CD14-positive monocyte (primary cell): ENCODE measurements around the gene RTP5. TPM values are rescaled to one million over a fixed set of nuclear protein-coding genes. Genes with fewer than 3 reads are reported as not detected.

Source experiments
- DNase-seq, 3 donors: peaks; one replicate each; pipeline ENCODE4 v3.0.0-alpha.2; 2011 to 2022
- H2AFZ ChIP-seq: 2 replicates; pipeline ENCODE4 v1.6.0; 2012; ENCODE audit warnings: mild to moderate bottlenecking, low read depth, low read length, inconsistent platforms; ENCODE audit not compliant: insufficient read depth, poor library complexity, severe bottlenecking
- H3K27ac ChIP-seq, 2 donors: 1 replicate in 1 of 2; 2 replicates in 1 of 2; pipeline ENCODE4 v1.5.1; 2012 to 2013; ENCODE audit warnings: low read length in 2 of 2, control low read depth in 1 of 2, inconsistent platforms in 1 of 2, low read depth in 1 of 2, mild to moderate bottlenecking in 1 of 2
- H3K27me3 ChIP-seq, 2 donors: one replicate each; pipeline versions ENCODE4 v1.6.0 to v1.6.1; 2011 to 2013; ENCODE audit warnings: low read length in 2 of 2; ENCODE audit not compliant: control insufficient read depth in 2 of 2, insufficient read depth in 2 of 2
- H3K36me3 ChIP-seq, 2 donors: replicated peaks in 1 of 2; 1 replicate in 1 of 2; 2 replicates in 1 of 2; pipeline versions ENCODE4 v1.5.1 to v1.6.1; 2012 to 2013; ENCODE audit warnings: low read length in 2 of 2, control low read depth in 1 of 2, inconsistent platforms in 1 of 2, mild to moderate bottlenecking in 1 of 2; ENCODE audit not compliant: insufficient read depth in 2 of 2, control insufficient read depth in 1 of 2
- H3K4me1 ChIP-seq, 2 donors: 1 replicate in 1 of 2; 2 replicates in 1 of 2; pipeline versions ENCODE4 v1.5.1 to v1.6.1; 2012 to 2013; ENCODE audit warnings: low read length in 2 of 2, control low read depth in 1 of 2, inconsistent platforms in 1 of 2, mild to moderate bottlenecking in 1 of 2, moderate library complexity in 1 of 2; ENCODE audit not compliant: insufficient read depth in 2 of 2, control insufficient read depth in 1 of 2
- H3K4me2 ChIP-seq: replicated peaks from 2 replicates; pipeline ENCODE3; 2012; ENCODE audit warnings: low read length, moderate library complexity, mild to moderate bottlenecking; ENCODE audit not compliant: poor library complexity, severe bottlenecking; ENCODE audit errors: extremely low read depth
- H3K4me3 ChIP-seq, 3 experiments: fragments of 200-600 bp in 1 of 3; sonication (generic) in 1 of 3; replicated peaks in 1 of 3; 1 replicate in 2 of 3; 2 replicates in 1 of 3; pipeline ENCODE4 v1.5.1; 2011 to 2013; ENCODE audit warnings: low read length in 3 of 3, mild to moderate bottlenecking in 3 of 3, control low read depth in 2 of 3, low read depth in 2 of 3, inconsistent platforms in 1 of 3, moderate library complexity in 1 of 3
- H3K79me2 ChIP-seq: 2 replicates; pipeline ENCODE4 v1.6.0; 2012; ENCODE audit warnings: mild to moderate bottlenecking, control low read depth, inconsistent platforms, low read length, moderate library complexity; ENCODE audit not compliant: insufficient read depth
- H3K9ac ChIP-seq: 2 replicates; pipeline ENCODE4 v1.6.0; 2017; ENCODE audit warnings: low read length, mild to moderate bottlenecking; ENCODE audit not compliant: insufficient read depth, poor library complexity, severe bottlenecking
- H3K9me3 ChIP-seq, 2 donors: replicated peaks in 1 of 2; 1 replicate in 1 of 2; 2 replicates in 1 of 2; pipeline versions ENCODE4 v1.5.1 to v1.6.1; 2012 to 2013; ENCODE audit warnings: low read length in 2 of 2, control low read depth in 1 of 2; ENCODE audit not compliant: control insufficient read depth in 1 of 2, insufficient read depth in 1 of 2
- H4K20me1 ChIP-seq: 2 replicates; pipeline ENCODE4 v1.6.0; 2012; ENCODE audit warnings: mild to moderate bottlenecking, low read length, control low read depth, moderate library complexity; ENCODE audit not compliant: insufficient read depth
- H3K27ac Mint-ChIP-seq, 7 donors: one replicate each; pipeline ENCODE4 v1.8.0; 2020; ENCODE audit warnings: mild to moderate bottlenecking in 7 of 7, mixed read lengths in 7 of 7, moderate library complexity in 6 of 7, inconsistent platforms in 2 of 7
- H3K27me3 Mint-ChIP-seq, 3 donors: one replicate each; pipeline ENCODE4 v1.8.0; 2021 to 2022; ENCODE audit warnings: low read depth in 3 of 3, mild to moderate bottlenecking in 3 of 3, mixed read lengths in 3 of 3, moderate library complexity in 3 of 3, inconsistent platforms in 1 of 3
- H3K36me3 Mint-ChIP-seq, 2 donors: one replicate each; pipeline ENCODE4 v1.8.0; 2020; ENCODE audit warnings: mixed read lengths in 2 of 2, inconsistent platforms in 1 of 2, mild to moderate bottlenecking in 1 of 2
- H3K4me1 Mint-ChIP-seq: one replicate; pipeline ENCODE4 v1.8.0; 2020; ENCODE audit warnings: mild to moderate bottlenecking, mixed read lengths
- H3K4me3 Mint-ChIP-seq, 2 donors: one replicate each; pipeline ENCODE4 v1.8.0; 2020; ENCODE audit warnings: mild to moderate bottlenecking in 2 of 2, mixed read lengths in 2 of 2, moderate library complexity in 1 of 2
- H3K9me3 Mint-ChIP-seq, 7 donors: one replicate each; pipeline ENCODE4 v1.8.0; 2020 to 2022; ENCODE audit warnings: mixed read lengths in 7 of 7, mild to moderate bottlenecking in 6 of 7, moderate library complexity in 6 of 7, inconsistent platforms in 2 of 7
- CTCF ChIP-seq: fragments of 200-600 bp; IDR thresholded peaks from one replicate; pipeline ENCODE4 v1.8.0; 2022; ENCODE audit warnings: antibody characterized with exemption, mild to moderate bottlenecking
- WGBS: methylation state at CpG from one replicate; pipeline ENCODE4 v1.1.5; 2013; ENCODE audit warnings: missing lambda C conversion rate; ENCODE audit not compliant: insufficient coverage; 5-methylcytosine and 5-hydroxymethylcytosine counted together
- intact Hi-C, 2 donors: fragments of 100-400 bp; cut with micrococcal nuclease; formaldehyde crosslinking; loops; one replicate each; pipeline versions ENCODE4 v1.15.0 to v1.15.1; 2023
- polyA plus RNA-seq, 3 donors: library from polyadenylated mRNA; depleted of rRNA in 1 of 3; unstranded in 2 of 3; stranded (reverse) in 1 of 3; fragments of 300-500 nt in 2 of 3; fragments of >200 nt in 1 of 3; fragmentation: Illumina TruSeq in 2 of 3; gene quantifications; 1 replicate in 2 of 3; 2 replicates in 1 of 3; pipeline ENCODE4 v1.2.3, GENCODE V29; 2012 to 2021

Gene RTP5
- polyA plus RNA-seq, 3 donors: 0.03 TPM; not detected in 2

DNA sequence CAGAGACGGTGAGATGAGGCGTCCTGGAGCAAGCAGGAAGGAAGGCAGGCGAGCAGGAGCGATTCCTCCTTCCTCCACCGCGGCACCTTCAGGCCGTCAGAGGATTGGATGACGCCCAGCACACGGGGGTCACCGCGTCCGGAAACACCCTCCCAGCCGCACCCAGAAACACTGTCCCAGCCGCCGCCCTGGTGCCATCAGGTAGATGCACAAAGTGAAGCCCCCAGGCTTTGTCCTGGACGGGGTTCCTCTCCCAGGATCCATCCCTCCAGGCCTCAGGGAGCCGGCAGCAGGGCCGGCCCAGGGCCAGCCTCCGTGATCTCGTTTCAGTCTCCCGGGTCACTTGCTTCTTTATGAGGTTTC, 31.5 kb downstream of the RTP5 start:
- no peak for DNase-seq
- Mint-ChIP-seq H3K36me3 (peaks cover 0 to 3% of the 10 kb centered on the region in 2 donors), H3K27ac (no peak overlapping the region), H3K4me3 (no peak overlapping the region), H3K27me3 (peaks cover 0 to 26% (median 7%) of the 10 kb centered on the region in 3 donors), H3K9me3 (peaks cover 0 to 8% (median 2%) of the 10 kb centered on the region in 7 donors), H3K4me1 (peaks cover 2% of the 10 kb centered on the region)
- Histone ChIP-seq H3K27ac (no peak overlapping the region), H3K79me2 (no peaks in the 10 kb centered on the region), H3K9me3 (no peaks in the 10 kb centered on the region), H3K36me3 (no peaks in the 10 kb centered on the region), H2AFZ (no peak overlapping the region), H3K4me3 (no peak overlapping the region), H3K9ac (no peak overlapping the region), H3K4me1 (no peaks in the 10 kb centered on the region), H3K27me3 (peaks cover 0 to 16% of the 10 kb centered on the region in 2 donors), H4K20me1 (no peaks in the 10 kb centered on the region), H3K4me2 (no peak overlapping the region)
- WGBS: 96% methylated on average over 15 of the region's 21 CpGs
- no peak for TF ChIP-seq CTCF
- intact Hi-C loops: no loop called here

DNA sequence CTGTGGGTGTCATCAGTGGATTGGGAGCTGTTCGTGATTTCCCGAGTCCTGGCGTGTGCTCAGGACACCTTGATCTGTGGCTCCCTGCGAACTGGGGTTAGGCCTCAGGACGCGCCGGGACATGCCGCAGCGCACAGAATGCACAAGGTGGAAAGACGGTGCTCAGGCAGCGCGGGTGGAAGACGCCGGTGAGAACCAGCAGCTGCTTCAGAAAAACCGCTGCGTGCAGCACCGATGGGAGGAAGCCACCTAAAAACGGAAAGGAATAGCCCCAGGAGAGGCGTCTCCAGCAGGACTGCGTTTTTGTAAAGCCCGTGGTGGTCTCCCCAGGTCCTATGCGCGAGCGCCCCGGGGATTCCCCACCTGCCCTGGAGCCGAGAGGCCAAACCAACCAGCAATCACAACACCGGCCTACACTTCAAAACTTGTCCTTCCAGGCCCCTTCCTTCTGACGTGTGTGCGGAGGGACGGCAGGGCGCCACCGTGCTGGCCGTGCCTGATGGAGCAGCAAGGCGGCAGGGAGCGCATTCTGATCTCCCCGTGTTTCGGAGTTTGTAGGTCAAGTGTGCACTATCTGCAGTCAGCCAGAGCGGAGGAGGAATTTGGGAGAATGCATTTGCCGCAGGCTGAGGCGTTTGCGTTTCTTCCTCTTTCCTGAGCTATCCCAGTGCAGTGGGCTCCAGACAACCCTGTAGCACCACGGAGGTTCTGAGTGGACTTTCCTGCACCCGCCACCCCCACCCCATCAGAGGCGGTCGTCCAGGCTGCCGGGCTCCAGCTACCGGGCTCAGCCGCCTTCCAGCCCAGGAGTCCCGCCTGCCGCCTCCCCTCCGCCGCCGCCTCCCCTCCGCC, 32.2 kb downstream of the RTP5 start:
- peaks cover 2% of the 10 kb centered on the region for H3K4me1 Mint-ChIP-seq
- H3K27ac ChIP-seq: no peak overlapping the region
- H3K4me3 ChIP-seq: no peak overlapping the region
- no peaks in the 10 kb centered on the region for H3K36me3 ChIP-seq
- intact Hi-C loops: no loop called here
- no peak overlapping the region for H2AFZ ChIP-seq
- no peak overlapping the region for H3K9ac ChIP-seq
- no peaks in the 10 kb centered on the region for H3K9me3 ChIP-seq
- no peaks in the 10 kb centered on the region for H4K20me1 ChIP-seq
- H3K27me3 ChIP-seq: peaks cover 0 to 16% of the 10 kb centered on the region in 2 donors
- no peaks in the 10 kb centered on the region for H3K4me1 ChIP-seq
- no peak overlapping the region for H3K4me2 ChIP-seq
- no peak overlapping the region for H3K4me3 Mint-ChIP-seq
- no peaks in the 10 kb centered on the region for H3K79me2 ChIP-seq
- WGBS: 81% methylated on average over 39 of the region's 54 CpGs
- TF ChIP-seq CTCF: no peak
- peaks cover 0 to 8% (median 2%) of the 10 kb centered on the region in 7 donors for H3K9me3 Mint-ChIP-seq
- H3K36me3 Mint-ChIP-seq: peaks cover 0 to 3% of the 10 kb centered on the region in 2 donors
- no peak for DNase-seq
- peaks cover 0 to 26% (median 7%) of the 10 kb centered on the region in 3 donors for H3K27me3 Mint-ChIP-seq
- no peak overlapping the region for H3K27ac Mint-ChIP-seq
